ENCODE results near the gene GARIN1A. TPM values are rescaled to one million over a fixed set of nuclear protein-coding genes. Genes with fewer than 3 reads are reported as not detected.

Gene GARIN1A
- polyA plus RNA-seq, 1 donor from 2014 or later = 2.8 TPM

- Histone ChIP-seq H3K9ac (ENCODE audit: low read length) (no peak overlapping the region), H3K4me2 (ENCODE audit: low read length) (no peak overlapping the region), H2AFZ (ENCODE audit: low read depth, low read length) (no peak overlapping the region), H3K36me3 (ENCODE audit: insufficient read depth, low read length) (no peaks in the 10 kb centered on the region), H3K27me3 (ENCODE audit: insufficient read depth, low read depth, low read length) (no peaks in the 10 kb centered on the region), H3K9me3 (ENCODE audit: low read length) (no peaks in the 10 kb centered on the region), H3K79me2 (replicated peaks; ENCODE audit: insufficient read depth, low read length) (no peaks in the 10 kb centered on the region), H3K4me3 (ENCODE audit: low read length) (no peak overlapping the region), H3F3A (ENCODE audit: insufficient read depth, low read length, poor library complexity, severe bottlenecking) (no peaks in the 10 kb centered on the region), H4K20me1 (ENCODE audit: insufficient read depth) (no peaks in the 10 kb centered on the region), H3K27ac (ENCODE audit: low read length) (no peak overlapping the region), H3K9me2 (ENCODE audit: insufficient read depth, low read length) (no peaks in the 10 kb centered on the region)
- TF ChIP-seq RAD21 (conservative IDR thresholded peaks at IDR 0.05) = no peak
- TF ChIP-seq CTCF (IDR thresholded peaks at IDR 0.05; ENCODE audit: poor library complexity, severe bottlenecking) = no peak
- TF ChIP-seq POLR2AphosphoS5 (IDR thresholded peaks at IDR 0.05) = no peak
- no peak for TF ChIP-seq REST (IDR thresholded peaks at IDR 0.05; ENCODE audit: borderline replicate concordance)
- no peak for TF ChIP-seq TAF1 (IDR thresholded peaks at IDR 0.05; ENCODE audit: low read depth)
- no peak for TF ChIP-seq MXI1 (conservative IDR thresholded peaks at IDR 0.05; ENCODE audit: poor library complexity, severe bottlenecking)
- TF ChIP-seq SMC3 (conservative IDR thresholded peaks at IDR 0.05; ENCODE audit: poor library complexity) = no peak
- no peak for TF ChIP-seq EP300 (conservative IDR thresholded peaks at IDR 0.05; ENCODE audit: poor library complexity, severe bottlenecking)
- TF ChIP-seq EZH2 (IDR thresholded peaks at IDR 0.05; ENCODE audit: borderline replicate concordance, insufficient read depth, low read length, poor library complexity, severe bottlenecking) = no peak
Measured at GRCh38 chr7:128691227-128691626, 19.1 kb downstream of the GARIN1A start.

GRCh38 chr7:128692623-128693270 lies 20.7 kb downstream of the GARIN1A start:
- H3K36me3 ChIP-seq (ENCODE audit: insufficient read depth, low read length) = no peaks in the 10 kb centered on the region
- H3K9ac ChIP-seq (ENCODE audit: low read length) = no peak overlapping the region
- H2AFZ ChIP-seq (ENCODE audit: low read depth, low read length) = no peak overlapping the region
- TF ChIP-seq EP300 (conservative IDR thresholded peaks at IDR 0.05; ENCODE audit: poor library complexity, severe bottlenecking) (no peak), REST (IDR thresholded peaks at IDR 0.05; ENCODE audit: borderline replicate concordance) (no peak), MXI1 (conservative IDR thresholded peaks at IDR 0.05; ENCODE audit: poor library complexity, severe bottlenecking) (no peak), TAF1 (IDR thresholded peaks at IDR 0.05; ENCODE audit: low read depth) (no peak), CTCF (IDR thresholded peaks at IDR 0.05; ENCODE audit: poor library complexity, severe bottlenecking) (no peak), RAD21 (conservative IDR thresholded peaks at IDR 0.05) (no peak), POLR2AphosphoS5 (IDR thresholded peaks at IDR 0.05) (no peak), EZH2 (IDR thresholded peaks at IDR 0.05; ENCODE audit: borderline replicate concordance, insufficient read depth, low read length, poor library complexity, severe bottlenecking) (no peak), SMC3 (conservative IDR thresholded peaks at IDR 0.05; ENCODE audit: poor library complexity) (no peak)
- peaks cover 14% of the 10 kb centered on the region for H3K27me3 ChIP-seq (ENCODE audit: insufficient read depth, low read depth, low read length)
- no peak overlapping the region for H3K4me3 ChIP-seq (ENCODE audit: low read length)
- H3K9me3 ChIP-seq (ENCODE audit: low read length) = no peaks in the 10 kb centered on the region
- no peak overlapping the region for H3K4me2 ChIP-seq (ENCODE audit: low read length)
- no peaks in the 10 kb centered on the region for H3F3A ChIP-seq (ENCODE audit: insufficient read depth, low read length, poor library complexity, severe bottlenecking)
- H3K9me2 ChIP-seq (ENCODE audit: insufficient read depth, low read length) = no peaks in the 10 kb centered on the region
- H3K27ac ChIP-seq (ENCODE audit: low read length) = no peak overlapping the region
- H4K20me1 ChIP-seq (ENCODE audit: insufficient read depth) = no peaks in the 10 kb centered on the region
- H3K79me2 ChIP-seq (replicated peaks; ENCODE audit: insufficient read depth, low read length) = no peaks in the 10 kb centered on the region

All from neural cell (in vitro differentiated cells).